ENCODE results near the gene MSLN. TPM values are rescaled to one million over a fixed set of nuclear protein-coding genes. Genes with fewer than 3 reads are reported as not detected.
"Not testable (repeated sequence)": the region's sequence is repeated elsewhere in the genome, so short reads cannot be mapped to it uniquely, and the experiment has no call there.

Gene MSLN
- total RNA-seq, 1 donor from 2014 or later = 4.6 TPM

GRCh38 chr16:733382-734207, 26.9 kb upstream of the MSLN start:
- no peak for DNase-seq
- intact Hi-C loops (cut with micrococcal nuclease) = no loop called here

GRCh38 chr16:734208-734980, 26.1 kb upstream of the MSLN start:
- no peak for DNase-seq
- ATAC-seq = no peak
- intact Hi-C loops (cut with micrococcal nuclease) = no loop called here

More at GRCh38 chr16:733382-734207, 26.9 kb upstream of the MSLN start:
- ATAC-seq = no peak

GRCh38 chr16:734981-735881, 25.3 kb upstream of the MSLN start:
- ATAC-seq = no peak
- intact Hi-C loops (cut with micrococcal nuclease) = no loop called here

GRCh38 chr16:735982-736453, 24.5 kb upstream of the MSLN start:
- no peak for ATAC-seq
- intact Hi-C loops (cut with micrococcal nuclease) = no loop called here
- DNase-seq = no peak

More at GRCh38 chr16:734981-735881, 25.3 kb upstream of the MSLN start:
- no peak for DNase-seq

GRCh38 chr16:736936-737481, 23.5 kb upstream of the MSLN start:
- intact Hi-C loops (cut with micrococcal nuclease) = no loop called here
- DNase-seq (no peak), ATAC-seq (no peak)

GRCh38 chr16:739560-740458, 20.7 kb upstream of the MSLN start:
- ATAC-seq = peak; percentile 2

GRCh38 chr16:740459-740763, 20.1 kb upstream of the MSLN start:
- intact Hi-C loops (cut with micrococcal nuclease) = no loop called here

More at GRCh38 chr16:739560-740458, 20.7 kb upstream of the MSLN start:
- intact Hi-C loops (cut with micrococcal nuclease) = no loop called here
- no peak for DNase-seq

GRCh38 chr16:740764-741505, 19.6 kb upstream of the MSLN start, which contains the start of gene CIAO3:
Gene CIAO3 (minus strand): TSS chr16:740997. CDS start chr16:740985, 12 bp downstream.
- intact Hi-C loops (cut with micrococcal nuclease) = no loop called here
- ATAC-seq (peak; percentile 95), DNase-seq (peak; percentile 94)

More at GRCh38 chr16:740459-740763, 20.1 kb upstream of the MSLN start:
- ATAC-seq = peak; percentile 34
- DNase-seq = no peak

- no peak for DNase-seq
Measured at GRCh38 chr16:741986-742629, 18.4 kb upstream of the MSLN start.

GRCh38 chr16:742894-743293, 17.6 kb upstream of the MSLN start:
- intact Hi-C loops (cut with micrococcal nuclease); ATAC-seq; DNase-seq: not testable (repeated sequence)

More at GRCh38 chr16:741986-742629, 18.4 kb upstream of the MSLN start:
- intact Hi-C loops (cut with micrococcal nuclease) = no loop called here
- ATAC-seq = no peak

- DNase-seq (no peak), ATAC-seq (no peak)
Measured at GRCh38 chr16:743794-744500, 16.6 kb upstream of the MSLN start.

GRCh38 chr16:745739-746138, 14.8 kb upstream of the MSLN start:
- no peak for DNase-seq
- intact Hi-C loops (cut with micrococcal nuclease) = no loop called here
- ATAC-seq = no peak

More at GRCh38 chr16:743794-744500, 16.6 kb upstream of the MSLN start:
- intact Hi-C loops (cut with micrococcal nuclease) = no loop called here

GRCh38 chr16:746637-747036, 13.9 kb upstream of the MSLN start:
- ATAC-seq = no peak
- intact Hi-C loops (cut with micrococcal nuclease) = no loop called here
- DNase-seq = no peak

- no peak for DNase-seq
- ATAC-seq = no peak
- intact Hi-C loops (cut with micrococcal nuclease) = no loop called here
Measured at GRCh38 chr16:747978-748746, 12.4 kb upstream of the MSLN start.

- DNase-seq (no peak), ATAC-seq (no peak)
- intact Hi-C loops (cut with micrococcal nuclease) = no loop called here
Measured at GRCh38 chr16:749010-749409, 11.5 kb upstream of the MSLN start.
